Activated CD4-positive, CD25-positive, alpha-beta regulatory T cell (primary cell): ENCODE results near the gene HOXA3.

ENCODE experiments used
- DNase-seq, 4 experiments: peaks; one replicate each; lab custom pipeline; 2025; lab: John Stamatoyannopoulos, UW

Gene HOXA3

GRCh38 chr7:27128776-27129728, 23.3 kb downstream of the HOXA3 start:
- no peak for DNase-seq

GRCh38 chr7:27128034-27128433, 24.3 kb downstream of the HOXA3 start:
- DNase-seq = no peak

GRCh38 chr7:27126596-27127327, 25.6 kb downstream of the HOXA3 start:
- no peak for DNase-seq

- DNase-seq = no peak
Observed at GRCh38 chr7:27125986-27126394, 26.4 kb downstream of the HOXA3 start.

- no peak for DNase-seq
Observed at GRCh38 chr7:27124902-27125689, 27.3 kb downstream of the HOXA3 start.

- DNase-seq = no peak
Observed at GRCh38 chr7:27124096-27124901, 28.1 kb downstream of the HOXA3 start.

- DNase-seq = no peak
Observed at GRCh38 chr7:27123477-27124053, 28.8 kb downstream of the HOXA3 start.

GRCh38 chr7:27123007-27123476, 29.3 kb downstream of the HOXA3 start:
- DNase-seq = no peak

GRCh38 chr7:27122077-27122910, 30.1 kb downstream of the HOXA3 start:
- DNase-seq = no peak

GRCh38 chr7:27121684-27122076, 30.7 kb downstream of the HOXA3 start:
- no peak for DNase-seq

GRCh38 chr7:27119412-27119911, 32.9 kb downstream of the HOXA3 start:
- no peak for DNase-seq

- DNase-seq = no peak
Observed at GRCh38 chr7:27118580-27118979, 33.8 kb downstream of the HOXA3 start.

GRCh38 chr7:27117887-27118491, 34.4 kb downstream of the HOXA3 start:
- DNase-seq = no peak

GRCh38 chr7:27116962-27117886, 35.2 kb downstream of the HOXA3 start:
- DNase-seq = no peak

- no peak for DNase-seq
Observed at GRCh38 chr7:27116031-27116961, 36.1 kb downstream of the HOXA3 start.

GRCh38 chr7:27115221-27116026, 37.0 kb downstream of the HOXA3 start:
- DNase-seq = no peak
